Spinal cord (tissue), 10 donors: ENCODE results near the gene CCL13. TPM values are rescaled to one million over a fixed set of nuclear protein-coding genes. Genes with fewer than 3 reads are reported as not detected.

Experiments used
- DNase-seq, 6 donors: peaks; one replicate each; pipeline versions ENCODE4 v3.0.0 to v3.0.0-alpha.2; 2013 to 2015; ENCODE audit warnings: low spot score in 6 of 6, low read depth in 4 of 6
- H3K27ac ChIP-seq: one replicate; pipeline ENCODE4 v1.5.1; 2013; ENCODE audit warnings: low read depth, low read length, control low read depth
- H3K27me3 ChIP-seq: one replicate; pipeline ENCODE4 v1.6.1; 2013; ENCODE audit warnings: low read length; ENCODE audit not compliant: control insufficient read depth, insufficient read depth
- H3K36me3 ChIP-seq: one replicate; pipeline ENCODE4 v1.6.1; 2013; ENCODE audit warnings: low read length; ENCODE audit not compliant: control insufficient read depth, insufficient read depth
- H3K4me1 ChIP-seq: one replicate; pipeline ENCODE4 v1.6.1; 2013; ENCODE audit warnings: low read length; ENCODE audit not compliant: control insufficient read depth, insufficient read depth
- H3K4me3 ChIP-seq: one replicate; pipeline ENCODE4 v1.5.1; 2013; ENCODE audit warnings: low read depth, low read length, control low read depth
- H3K9me3 ChIP-seq: one replicate; pipeline ENCODE4 v1.6.1; 2013; ENCODE audit warnings: low read length; ENCODE audit not compliant: control insufficient read depth, insufficient read depth
- WGBS: methylation state at CpG from one replicate; pipeline ENCODE4 v1.1.5; 2013; ENCODE audit warnings: missing lambda C conversion rate; ENCODE audit not compliant: insufficient coverage; 5-methylcytosine and 5-hydroxymethylcytosine counted together
- long read RNA-seq, 4 donors: transcript quantifications; one replicate each; lab custom pipeline, GENCODE V29; 2026
- polyA plus RNA-seq, 2 donors: library from polyadenylated mRNA; unstranded; fragments of 120-200 nt; gene quantifications; one replicate each; pipeline ENCODE4 v1.2.1, GENCODE V29; 2013; ENCODE audit not compliant: insufficient read length in 2 of 2
- total RNA-seq, 2 donors: library from RNA; depleted of rRNA in 1 of 2; stranded (reverse); fragments of 120-200 nt in 1 of 2; fragments of >200 nt in 1 of 2; gene quantifications; one replicate each; pipeline versions ENCODE4 v1.2.3 to v1.2.4, GENCODE V29; 2013 to 2014
- donor health status: healthy.

The CCL13 gene
- total RNA-seq (1 to 10 TPM; 1.5 to 2.5 TPM), polyA plus RNA-seq (under 1 TPM in 1 of 2 donors, not detected in 1; 0.38 TPM)
- long read RNA-seq, donor 1: 0 reads
- long read RNA-seq, donor 2: 0 reads
- long read RNA-seq, donor 3: 0 reads
- long read RNA-seq, donor 4: 0 reads

DNA sequence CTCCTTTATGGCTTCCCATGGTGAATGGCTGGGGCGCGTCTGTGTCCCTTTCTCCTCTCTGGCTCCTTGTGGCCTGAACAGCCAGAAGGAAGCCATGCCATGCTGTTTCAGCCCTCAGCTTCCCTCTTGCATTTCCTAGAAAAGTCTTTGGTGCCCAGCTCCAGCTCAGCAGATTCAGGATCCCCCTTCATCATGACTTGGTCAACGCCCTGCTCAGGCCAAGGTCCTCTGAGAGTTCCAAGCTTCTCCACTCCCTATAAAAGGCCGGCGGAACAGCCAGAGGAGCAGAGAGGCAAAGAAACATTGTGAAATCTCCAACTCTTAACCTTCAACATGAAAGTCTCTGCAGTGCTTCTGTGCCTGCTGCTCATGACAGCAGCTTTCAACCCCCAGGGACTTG, at the start of gene CCL13:
CCL13 (plus strand) TSS at position 287 of the 400 bp plus-strand sequence; CDS start at position 334, 47 bp downstream.
- H3K27ac ChIP-seq: no peak within 1 kb of the TSS

DNA sequence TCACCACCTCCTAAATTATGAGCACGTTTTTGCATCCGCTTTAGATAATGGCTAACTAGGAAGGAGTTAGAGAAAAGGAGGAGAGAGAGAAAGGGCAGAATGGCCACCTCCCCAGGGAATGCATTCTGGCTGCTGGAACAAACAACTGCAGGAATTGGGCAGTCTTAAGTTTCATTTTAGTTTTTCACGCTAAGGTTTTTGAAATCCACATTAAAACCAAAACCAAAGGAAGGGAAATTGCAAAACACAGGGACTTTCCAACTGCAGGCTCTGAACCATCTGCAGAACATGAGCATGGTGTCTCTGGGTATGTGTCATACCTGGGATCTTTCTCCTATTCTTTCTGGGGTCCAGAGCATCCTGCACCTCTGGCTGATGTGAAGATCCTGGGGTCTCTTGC, 49.2 kb upstream of the CCL13 start:
- no peak overlapping the region for H3K27ac ChIP-seq
- no peaks in the 10 kb centered on the region for H3K36me3 ChIP-seq
- WGBS: 80% methylated on average over 3 of the region's 3 CpGs
- no peaks in the 10 kb centered on the region for H3K9me3 ChIP-seq
- no peaks in the 10 kb centered on the region for H3K4me1 ChIP-seq
- H3K27me3 ChIP-seq: no peaks in the 10 kb centered on the region
- no peak overlapping the region for H3K4me3 ChIP-seq
- no peak for DNase-seq

More for the DNA sequence above, at the start of gene CCL13:
- no peaks in the 10 kb centered on the region for H3K4me1 ChIP-seq
- WGBS: 92% methylated on average over 5 of the region's 5 CpGs
- no peak within 1 kb of the TSS for H3K4me3 ChIP-seq
- H3K36me3 ChIP-seq: no peaks in the 10 kb centered on the region
- H3K27me3 ChIP-seq: peaks cover 3% of the 10 kb centered on the region
- no peak for DNase-seq
- H3K9me3 ChIP-seq: no peaks in the 10 kb centered on the region

DNA sequence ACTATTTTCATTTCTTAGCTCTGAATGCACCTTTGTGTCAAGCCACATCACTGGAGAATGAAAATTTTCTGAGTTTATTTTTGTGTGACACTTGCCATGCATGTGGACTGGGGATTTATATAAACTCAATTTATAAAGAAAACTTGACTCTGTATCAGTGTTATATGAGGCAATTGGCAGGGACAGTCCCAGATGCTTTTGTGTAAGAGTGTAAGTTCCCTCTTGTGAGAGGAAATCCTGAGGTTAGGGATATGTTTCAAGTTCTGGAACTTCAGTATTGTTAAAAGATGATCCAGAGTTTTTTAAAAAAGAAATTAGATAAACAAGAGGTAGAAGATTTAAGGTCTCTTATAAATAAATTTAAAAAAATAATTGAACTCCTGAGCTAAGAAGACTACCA, 47.9 kb upstream of the CCL13 start:
- Histone ChIP-seq H3K9me3 (no peaks in the 10 kb centered on the region), H3K4me1 (no peaks in the 10 kb centered on the region), H3K4me3 (no peak overlapping the region), H3K36me3 (no peaks in the 10 kb centered on the region), H3K27me3 (no peaks in the 10 kb centered on the region), H3K27ac (no peak overlapping the region)
- no peak for DNase-seq

DNA sequence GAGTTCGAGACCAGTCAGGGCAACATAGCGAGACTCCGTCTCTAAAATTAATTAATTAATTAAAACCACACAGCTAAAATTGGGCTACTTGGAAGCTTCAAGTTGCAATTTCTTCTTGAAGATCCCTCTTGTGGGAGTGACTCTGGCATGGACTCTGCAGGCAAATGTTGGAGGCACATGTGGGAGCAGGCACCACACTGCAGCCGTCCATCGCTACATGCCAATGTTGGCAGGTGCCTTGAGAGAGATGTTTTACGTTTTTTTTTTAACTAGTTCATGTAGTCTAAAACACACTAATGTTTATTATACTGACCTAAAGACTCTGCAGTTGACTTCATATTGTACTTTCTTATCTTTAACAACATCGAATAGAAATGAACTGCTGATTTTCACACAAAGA, 45.0 kb upstream of the CCL13 start:
- WGBS: 100% methylated on average over 1 of the region's 7 CpGs

DNA sequence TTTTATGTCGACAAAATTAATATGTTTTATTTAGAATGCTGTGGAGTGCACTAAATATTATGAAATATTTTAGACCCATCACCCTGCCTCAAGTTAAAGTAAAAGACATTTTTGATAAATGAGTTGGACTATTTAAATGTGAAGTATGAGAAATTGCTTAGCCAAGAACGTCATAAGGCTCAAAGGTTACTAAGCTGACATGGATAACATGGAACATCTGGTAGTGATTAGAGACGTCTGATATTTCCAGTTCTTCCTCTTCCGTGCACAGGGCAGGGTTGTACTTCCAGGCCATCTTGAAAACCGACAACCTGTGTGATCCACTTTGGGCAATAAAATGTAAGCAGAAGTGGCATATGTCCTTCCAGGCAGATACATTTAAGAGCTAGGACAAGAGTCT, 44.2 kb upstream of the CCL13 start:
- Histone ChIP-seq H3K9me3 (no peaks in the 10 kb centered on the region), H3K27me3 (no peaks in the 10 kb centered on the region), H3K4me1 (no peaks in the 10 kb centered on the region), H3K27ac (no peak overlapping the region), H3K4me3 (no peak overlapping the region), H3K36me3 (no peaks in the 10 kb centered on the region)
- whole genome bisulfite sequencing: 52% methylated on average over 2 of the region's 5 CpGs
- no peak for DNase-seq

More for the DNA sequence above, 45.0 kb upstream of the CCL13 start:
- H3K9me3 ChIP-seq: no peaks in the 10 kb centered on the region
- H3K4me1 ChIP-seq: no peaks in the 10 kb centered on the region
- H3K36me3 ChIP-seq: no peaks in the 10 kb centered on the region
- DNase-seq: no peak
- no peak overlapping the region for H3K4me3 ChIP-seq
- H3K27ac ChIP-seq: no peak overlapping the region
- no peaks in the 10 kb centered on the region for H3K27me3 ChIP-seq

DNA sequence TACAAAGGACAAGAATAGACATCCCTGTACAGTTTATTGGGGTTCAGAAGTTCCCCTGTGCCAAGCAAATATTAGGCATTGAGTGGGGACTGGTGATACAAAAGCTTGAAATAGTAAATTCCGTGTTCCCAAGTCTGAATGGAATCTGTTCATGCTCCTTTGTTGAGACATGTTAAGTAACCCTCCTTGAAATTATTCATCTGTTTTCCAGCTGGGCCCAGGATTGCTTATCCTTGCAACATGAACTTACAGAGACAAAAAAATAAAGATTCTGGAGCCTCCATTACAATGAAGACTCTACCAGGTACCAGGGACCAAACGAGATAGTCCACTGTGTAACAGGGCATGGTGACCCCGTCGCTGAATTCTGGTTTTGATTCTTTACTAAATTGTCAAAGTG, 43.1 kb upstream of the CCL13 start:
- H3K36me3 ChIP-seq: no peaks in the 10 kb centered on the region
- no peaks in the 10 kb centered on the region for H3K9me3 ChIP-seq
- H3K4me1 ChIP-seq: no peaks in the 10 kb centered on the region
- no peaks in the 10 kb centered on the region for H3K27me3 ChIP-seq
- no peak overlapping the region for H3K4me3 ChIP-seq
- 60% methylated on average over 1 of the region's 4 CpGs for WGBS
- no peak overlapping the region for H3K27ac ChIP-seq
- no peak for DNase-seq

DNA sequence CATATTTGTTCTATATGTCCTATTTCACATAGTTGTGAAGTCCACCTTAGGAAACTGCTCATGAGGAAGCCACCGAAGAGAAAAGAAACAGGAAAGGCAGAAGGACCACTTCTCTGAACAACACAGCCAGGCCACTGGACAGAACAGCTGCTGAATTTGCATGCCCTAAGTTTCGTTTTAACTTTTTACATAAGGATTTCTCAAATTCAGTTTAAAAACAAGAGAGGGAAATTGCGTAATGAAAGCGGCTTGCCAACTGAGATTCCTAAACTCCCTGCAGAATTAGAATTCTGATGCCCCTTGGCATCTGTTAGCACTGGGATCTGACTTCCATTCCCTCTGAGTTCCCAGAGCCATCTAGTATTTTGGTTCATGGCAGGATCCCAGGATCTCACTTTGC, 42.0 kb upstream of the CCL13 start:
- H3K9me3 ChIP-seq: no peaks in the 10 kb centered on the region
- H3K27ac ChIP-seq: no peak overlapping the region
- no peaks in the 10 kb centered on the region for H3K36me3 ChIP-seq
- no peak for DNase-seq
- H3K4me3 ChIP-seq: no peak overlapping the region
- peaks cover 2% of the 10 kb centered on the region for H3K4me1 ChIP-seq
- H3K27me3 ChIP-seq: no peaks in the 10 kb centered on the region
- WGBS: 84% methylated on average over 4 of the region's 4 CpGs

DNA sequence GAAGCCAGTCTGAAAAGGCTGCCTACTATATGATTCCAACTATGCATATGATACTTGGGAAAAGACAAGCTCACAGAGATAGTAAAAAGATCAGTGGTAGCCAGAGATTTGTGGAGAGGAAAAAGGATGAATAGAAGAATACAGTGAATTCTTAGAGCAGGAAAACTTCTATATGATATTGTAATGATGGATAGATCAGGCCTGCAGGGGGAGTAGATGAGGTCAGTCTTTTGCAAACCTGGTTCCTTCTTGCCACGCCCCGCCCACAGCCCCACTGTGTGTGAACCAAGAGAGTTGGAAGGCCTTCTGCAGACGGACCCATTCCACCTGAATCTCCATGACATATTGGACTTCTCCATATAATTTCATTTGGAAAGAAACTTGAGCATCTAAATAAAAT, 37.8 kb upstream of the CCL13 start:
- Histone ChIP-seq H3K27ac (no peak overlapping the region), H3K4me1 (peaks cover 4% of the 10 kb centered on the region), H3K27me3 (no peaks in the 10 kb centered on the region), H3K36me3 (no peaks in the 10 kb centered on the region), H3K4me3 (no peak overlapping the region), H3K9me3 (no peaks in the 10 kb centered on the region)
- WGBS: no CpG with 5 or more reads among the region's 3 CpGs
- no peak for DNase-seq

DNA sequence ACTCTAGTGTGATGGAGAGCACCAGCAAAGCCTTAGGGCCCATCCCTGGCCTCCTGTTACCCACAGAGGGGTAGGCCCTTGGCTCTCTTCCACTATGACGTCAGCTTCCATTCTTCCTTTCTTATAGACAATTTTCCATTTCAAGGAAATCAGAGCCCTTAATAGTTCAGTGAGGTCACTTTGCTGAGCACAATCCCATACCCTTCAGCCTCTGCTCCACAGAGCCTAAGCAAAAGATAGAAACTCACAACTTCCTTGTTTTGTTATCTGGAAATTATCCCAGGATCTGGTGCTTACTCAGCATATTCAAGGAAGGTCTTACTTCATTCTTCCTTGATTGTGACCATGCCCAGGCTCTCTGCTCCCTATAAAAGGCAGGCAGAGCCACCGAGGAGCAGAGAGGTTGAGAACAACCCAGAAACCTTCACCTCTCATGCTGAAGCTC, 37.2 kb upstream of the CCL13 start, which contains the start of gene CCL8:
CCL8 (plus strand) TSS at position 397 of the 445 bp plus-strand sequence. CDS start 67 bp downstream, outside the sequence.
- WGBS: 65% methylated on average over 2 of the region's 2 CpGs
- DNase-seq: no peak
- Histone ChIP-seq H3K4me3 (no peak within 1 kb of the TSS), H3K9me3 (no peaks in the 10 kb centered on the region), H3K36me3 (no peaks in the 10 kb centered on the region), H3K27ac (no peak within 1 kb of the TSS), H3K27me3 (no peaks in the 10 kb centered on the region), H3K4me1 (peaks cover 4% of the 10 kb centered on the region)

DNA sequence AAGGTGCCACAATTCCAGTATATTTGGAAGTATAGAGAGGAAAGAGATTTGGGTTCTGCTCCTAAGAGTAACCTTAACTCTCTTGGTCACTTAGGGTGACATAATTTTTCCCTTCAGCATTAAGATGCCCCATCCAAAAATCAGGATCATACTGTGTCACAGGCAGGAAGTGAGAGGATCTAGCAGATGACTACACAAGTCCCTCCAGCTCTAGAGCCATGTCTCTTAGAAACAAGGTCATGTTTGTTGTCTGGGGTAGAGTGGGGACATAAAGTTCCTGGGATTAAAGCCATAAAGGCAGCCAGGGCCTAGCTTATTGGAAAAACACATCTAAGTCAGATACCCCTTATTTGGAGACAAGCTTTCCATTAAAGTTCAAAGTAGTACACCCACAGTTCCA, 34.3 kb upstream of the CCL13 start:
- H3K4me3 ChIP-seq: no peak overlapping the region
- no peak overlapping the region for H3K27ac ChIP-seq
- H3K36me3 ChIP-seq: no peaks in the 10 kb centered on the region
- DNase-seq: no peak
- H3K4me1 ChIP-seq: peaks cover 4% of the 10 kb centered on the region
- no peaks in the 10 kb centered on the region for H3K9me3 ChIP-seq
- H3K27me3 ChIP-seq: no peaks in the 10 kb centered on the region
